Esophagus mucosa (tissue), 1 donor: ENCODE measurements around the gene YIF1A. TPM values are rescaled to one million over a fixed set of nuclear protein-coding genes. Genes with fewer than 3 reads are reported as not detected.

Experiments used
- ATAC-seq: fragments of 200-7000 bp; cut with Tn5 transposase; one replicate; pipeline ENCODE4 v1.9.1; 2020
- total RNA-seq: library from RNA; stranded (reverse); gene quantifications from one replicate; pipeline ENCODE4 v1.2.4, GENCODE V29; 2023
- donor health status: DM: yes; HTN: yes; CAD: no.

The YIF1A gene
- 69.7 TPM for total RNA-seq

GRCh38 chr11:66288671-66289547 is at the start of gene YIF1A:
Gene YIF1A, minus strand, starts transcription at chr11:66289143. Its CDS starts 158 bp downstream, at chr11:66288985.
- ATAC-seq, result peak; percentile 94

DNA sequence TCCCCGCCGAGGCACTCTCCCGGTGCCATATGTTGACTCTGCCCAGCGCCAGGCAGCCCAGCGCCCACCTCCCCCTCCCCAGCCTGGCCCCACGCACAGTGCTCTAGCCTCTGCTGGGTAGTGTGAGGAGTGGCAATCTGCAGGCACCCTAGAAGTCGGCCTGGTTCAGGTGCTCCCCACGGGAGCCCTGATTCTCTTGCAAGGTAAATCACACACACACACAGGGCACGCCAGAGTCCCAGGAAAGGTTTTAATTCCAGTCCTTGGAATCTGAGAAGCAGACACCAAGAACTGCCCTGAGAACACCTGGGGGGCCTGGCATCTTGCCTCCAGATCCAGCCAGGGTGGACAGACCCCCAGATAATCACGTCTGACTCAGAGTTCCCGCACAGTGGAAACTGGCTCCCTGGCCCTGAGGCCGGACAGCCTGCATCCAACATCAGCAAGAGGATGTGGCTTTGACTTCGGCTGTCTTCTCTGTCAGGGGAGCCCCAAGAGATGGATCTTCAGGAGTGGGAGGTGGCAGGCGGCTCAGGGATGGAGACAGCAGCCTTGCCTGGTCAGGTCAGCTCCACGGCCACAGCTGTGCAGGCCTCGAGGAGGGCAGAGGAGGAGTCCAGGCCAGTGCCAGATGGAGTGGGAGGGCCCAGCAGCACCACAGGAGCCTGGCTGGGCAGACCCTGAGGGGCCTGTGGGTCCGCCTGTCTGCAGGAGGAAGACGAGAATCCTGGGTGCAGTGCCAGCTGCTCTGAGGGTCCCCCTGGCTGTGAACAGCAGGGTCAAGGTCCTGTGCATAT is 48.4 kb upstream of the YIF1A start:
- ATAC-seq, result no peak

GRCh38 chr11:66336234-66337102 is 47.5 kb upstream of the YIF1A start, which contains the start of gene RIN1:
Gene RIN1, minus strand, starts transcription at chr11:66336434. Its CDS starts 32 bp downstream, at chr11:66336402.
- peak; percentile 69 for ATAC-seq

- ATAC-seq, result peak; percentile 4
Measured at GRCh38 chr11:66335531-66336233, 46.7 kb upstream of the YIF1A start.

DNA sequence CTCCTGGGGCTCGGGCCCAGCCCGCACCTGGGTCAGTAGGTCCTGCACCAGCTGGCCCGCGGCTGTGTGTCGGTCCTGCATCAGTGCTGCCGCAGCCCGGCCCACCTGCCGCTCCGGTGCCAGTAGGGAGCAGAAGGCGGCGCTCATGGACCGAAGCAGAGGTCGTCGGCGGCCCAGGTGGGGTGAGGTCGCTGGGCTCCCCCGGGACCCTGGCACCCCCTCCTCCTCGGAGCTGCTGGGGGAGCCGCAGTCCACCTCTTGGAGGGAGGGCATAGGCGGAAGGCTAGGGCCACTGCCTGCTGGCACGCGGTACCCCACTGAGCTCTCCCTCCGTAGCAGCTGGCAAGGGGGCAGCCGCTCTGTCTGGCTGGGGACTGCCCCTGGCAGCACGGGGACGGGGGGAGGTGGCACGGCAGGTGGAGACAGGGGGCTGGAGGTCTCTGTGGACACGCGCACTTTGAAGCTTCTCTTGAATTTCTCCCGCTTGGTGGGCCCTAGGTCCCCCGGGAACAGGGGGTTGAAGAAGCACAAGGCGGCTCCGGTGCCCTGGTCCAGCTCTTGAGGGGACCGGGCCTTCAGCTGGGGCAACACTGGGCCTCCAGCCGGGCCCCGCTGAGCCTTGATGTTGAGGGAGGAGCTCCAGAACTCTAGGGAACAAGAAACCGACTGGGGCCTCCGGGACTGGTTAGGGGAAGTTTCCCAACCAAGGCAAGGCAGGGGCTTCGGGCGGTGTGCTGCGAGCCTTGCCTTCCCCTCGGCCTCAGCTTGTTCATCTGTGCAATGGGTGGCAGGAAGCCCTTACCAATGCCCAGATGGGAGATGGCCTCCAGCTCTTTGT is 45.9 kb upstream of the YIF1A start:
- no peak for ATAC-seq

DNA sequence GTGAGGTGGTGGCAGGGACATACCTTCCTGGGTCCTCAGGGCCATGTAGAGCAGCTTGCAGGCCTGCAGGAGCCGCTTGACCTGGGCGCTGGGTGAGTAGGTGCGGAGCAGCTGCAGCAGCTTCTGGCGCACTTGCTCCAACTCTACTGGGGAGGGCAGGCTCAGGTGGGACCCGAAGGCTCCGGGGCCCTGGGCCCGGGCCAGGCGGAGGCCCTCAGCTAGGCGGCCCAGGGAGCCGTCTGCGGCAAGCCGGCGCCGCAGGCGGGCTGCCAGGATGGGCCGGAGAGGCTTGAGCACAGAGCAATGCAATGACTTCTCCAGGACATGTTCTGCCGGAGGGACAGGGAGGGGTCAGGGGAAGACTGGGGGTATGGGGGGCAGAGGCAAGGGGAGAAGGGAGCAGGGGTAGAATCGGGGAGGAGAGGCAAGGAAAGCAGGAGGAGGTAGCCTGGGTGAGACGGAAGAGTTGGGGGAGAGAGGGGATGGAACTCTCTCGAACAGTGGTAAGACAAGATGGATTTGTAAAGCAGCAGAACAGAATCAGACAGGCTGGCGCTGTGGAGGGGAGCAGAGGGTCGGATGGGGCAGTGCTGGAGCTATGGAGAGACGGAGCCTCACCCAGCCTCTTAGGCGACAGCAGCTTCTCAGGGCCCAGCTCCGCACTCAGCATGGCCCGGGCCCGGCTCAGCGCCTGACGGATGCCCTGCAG is 45.1 kb upstream of the YIF1A start:
- no peak for ATAC-seq

GRCh38 chr11:66333220-66333877 is 44.4 kb upstream of the YIF1A start:
- ATAC-seq, result no peak

- ATAC-seq, result no peak
Measured at GRCh38 chr11:66332371-66333219, 43.7 kb upstream of the YIF1A start.

DNA sequence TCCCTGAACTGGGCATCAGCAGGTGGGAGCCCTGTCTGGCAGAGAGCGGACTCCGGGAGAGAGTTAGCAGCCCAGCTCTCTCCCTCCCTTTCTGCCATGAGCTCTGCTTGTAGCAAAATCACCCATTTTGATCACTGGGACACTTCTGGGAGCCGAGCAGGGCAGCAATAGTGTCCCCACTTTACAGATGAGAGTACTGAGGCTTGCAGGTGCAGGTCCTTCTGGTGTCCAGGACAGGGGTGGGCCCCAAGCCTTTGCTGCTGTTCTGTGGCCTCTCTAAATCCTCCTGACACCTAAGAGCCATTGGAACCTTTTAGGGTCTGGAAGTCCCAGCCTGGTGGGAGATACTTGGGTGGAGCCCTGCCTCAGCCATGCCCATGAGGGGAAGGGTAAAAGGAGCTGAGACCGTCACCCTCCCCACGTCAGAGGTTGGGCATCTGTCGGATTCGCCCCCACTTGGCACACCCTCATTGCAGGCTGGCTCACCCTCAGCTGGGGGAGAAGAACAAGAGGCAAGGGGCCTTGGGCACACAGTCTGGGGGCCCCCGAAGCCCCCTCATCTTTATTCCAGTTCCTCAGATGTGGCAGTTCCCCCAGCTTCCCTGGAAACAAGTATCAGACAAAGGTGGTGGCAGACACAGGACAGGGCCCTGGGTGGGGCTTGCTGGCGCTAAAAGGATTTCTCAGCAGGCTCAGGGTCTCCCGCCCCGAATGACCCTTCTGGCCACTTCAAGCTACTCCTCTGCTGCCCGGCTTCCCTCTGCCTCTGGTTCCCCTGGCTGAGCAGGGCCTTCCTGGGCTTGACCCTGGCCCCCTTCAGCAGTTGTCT is 42.8 kb upstream of the YIF1A start:
- no peak for ATAC-seq

DNA sequence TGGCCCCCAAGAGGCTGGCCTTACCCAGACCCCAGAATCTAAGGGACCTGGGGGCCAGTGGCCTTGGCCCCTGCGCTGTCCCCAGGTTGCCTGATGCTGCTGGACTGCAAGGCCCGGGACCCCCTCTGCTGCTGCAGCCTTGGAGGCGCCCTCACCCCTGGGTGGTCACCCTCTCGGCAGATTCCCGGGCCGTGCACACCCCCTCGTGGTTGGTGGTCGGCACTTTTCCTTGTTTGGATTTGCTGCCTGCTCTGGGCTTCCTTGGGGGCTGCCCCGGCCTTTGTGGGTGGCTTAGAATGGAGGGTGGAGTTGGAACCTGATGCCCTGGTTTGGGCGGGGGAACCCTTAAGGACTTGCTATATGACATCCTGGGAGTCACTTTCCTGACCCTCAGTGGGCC is 42.0 kb upstream of the YIF1A start:
- no peak for ATAC-seq

DNA sequence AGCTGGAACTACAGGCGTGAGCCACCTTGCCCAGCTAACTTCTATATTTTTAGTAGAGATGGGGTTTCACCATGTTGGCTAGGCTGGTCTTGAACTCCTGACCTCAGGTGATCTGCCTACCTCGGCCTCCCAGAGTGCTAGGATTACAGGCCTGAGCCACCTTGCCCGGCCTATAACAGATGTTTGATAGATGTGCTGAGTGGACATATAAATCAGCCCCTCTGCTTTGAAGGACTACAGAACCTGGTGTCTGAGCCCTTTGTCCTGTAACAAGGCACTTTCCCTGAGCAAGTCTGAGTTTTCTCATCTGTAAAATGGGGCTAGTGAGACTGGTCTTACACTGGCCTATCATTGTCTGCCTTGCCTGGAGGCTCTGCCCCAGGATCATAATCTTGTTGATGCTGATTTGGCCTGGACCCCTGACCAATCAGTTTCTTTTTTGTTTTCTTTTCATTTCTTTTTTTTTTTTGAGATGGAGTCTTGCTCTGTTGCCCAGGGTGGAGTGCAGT is 40.3 kb upstream of the YIF1A start:
- no peak for ATAC-seq

DNA sequence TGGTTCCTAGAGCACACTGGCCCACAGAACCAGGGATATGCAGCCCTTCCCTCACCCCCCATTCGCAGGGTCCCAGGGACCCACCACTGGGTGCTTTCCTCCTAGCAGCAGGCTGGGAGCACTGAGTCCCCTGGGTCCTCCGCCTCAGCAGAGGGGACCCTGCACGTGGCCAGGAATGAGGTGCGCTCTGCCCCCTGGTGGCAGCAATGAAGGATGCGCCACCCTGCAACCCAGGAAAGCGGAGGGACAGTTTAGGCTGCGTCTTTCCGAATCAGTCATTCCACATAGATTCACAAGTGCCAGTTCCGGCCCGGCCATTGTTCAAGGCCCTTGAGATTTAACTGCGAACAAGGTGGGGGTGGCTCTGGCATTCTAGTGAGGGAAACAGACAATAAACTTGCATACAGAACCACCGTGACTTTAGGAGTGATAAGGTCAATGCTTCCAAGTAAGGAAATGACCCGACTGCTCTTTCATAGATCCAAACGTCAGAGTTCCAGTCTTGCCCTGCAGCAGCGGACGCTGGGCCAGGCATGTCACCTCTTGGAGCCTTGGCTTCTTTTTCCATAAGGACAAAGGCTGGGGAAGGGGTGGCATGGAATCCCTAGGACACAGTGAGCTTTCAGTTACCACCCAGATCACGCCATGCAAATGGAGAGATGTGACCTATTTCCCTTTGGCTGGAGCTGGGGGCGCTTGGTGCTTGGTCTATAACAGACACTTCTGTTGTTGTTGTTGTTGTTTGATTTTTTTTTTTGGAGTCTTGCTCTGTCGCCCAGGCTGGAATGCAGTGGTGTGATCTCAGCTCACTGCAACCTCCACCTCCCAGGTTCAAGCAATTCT is 39.6 kb upstream of the YIF1A start:
- peak; percentile 69 for ATAC-seq

DNA sequence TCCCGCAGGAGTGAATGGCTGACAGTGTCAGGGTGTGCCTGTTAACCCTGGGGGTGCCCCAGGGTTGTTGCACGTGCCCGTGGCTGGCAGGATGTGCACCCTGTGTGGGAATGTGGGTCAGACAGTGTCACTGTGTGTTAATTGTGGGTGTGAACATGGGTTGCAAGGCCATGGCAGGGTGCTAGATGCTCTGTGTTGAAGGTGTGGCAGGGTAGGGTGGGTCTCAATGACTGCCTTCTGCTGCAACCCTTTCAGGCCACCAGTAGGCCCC is 39.0 kb upstream of the YIF1A start:
- peak; percentile 27 for ATAC-seq

DNA sequence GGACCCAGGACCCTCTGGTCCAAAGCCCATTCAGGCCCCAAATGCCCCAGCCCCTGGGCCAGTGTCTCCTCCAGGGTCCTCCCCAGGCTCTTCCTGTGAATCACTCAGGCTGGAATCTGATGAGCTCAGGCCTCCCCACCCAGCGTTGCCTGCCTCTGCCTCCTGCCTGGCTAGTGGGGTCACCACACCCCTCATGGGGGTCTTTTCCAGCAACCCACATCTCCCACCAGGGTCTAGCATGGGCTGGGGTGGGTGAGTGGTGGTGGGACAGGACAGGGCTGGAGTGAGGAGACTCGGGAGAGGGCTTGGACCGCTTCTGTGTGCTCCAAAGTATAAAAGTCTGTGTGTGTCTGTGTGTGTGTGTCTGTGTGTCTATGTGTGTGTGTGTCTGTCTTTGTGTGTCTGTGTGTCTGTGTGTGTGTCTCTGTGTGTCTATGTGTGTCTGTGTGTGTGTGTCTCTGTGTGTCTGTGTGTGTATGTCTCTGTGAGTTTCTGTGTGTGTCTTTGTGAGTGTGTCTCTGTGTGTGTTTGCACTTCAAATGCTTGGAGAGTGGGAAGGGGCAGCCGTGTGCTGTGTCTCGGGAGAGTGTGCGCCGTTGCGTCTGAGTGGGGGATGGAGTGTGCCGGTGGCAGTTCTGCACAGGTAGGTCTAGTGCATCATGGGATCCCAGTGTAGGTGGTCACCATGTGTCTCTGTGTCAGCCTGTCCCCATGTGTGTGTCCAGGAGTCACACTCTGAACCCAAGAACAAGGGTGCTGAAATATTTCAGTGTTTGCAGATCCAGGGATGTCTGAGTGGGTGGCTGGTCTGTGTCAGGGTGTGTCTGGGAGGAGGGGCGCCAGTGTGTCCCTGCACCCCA is 38.5 kb upstream of the YIF1A start:
- no peak for ATAC-seq

- ATAC-seq, result peak; percentile 1
Measured at GRCh38 chr11:66326261-66327111, 37.5 kb upstream of the YIF1A start.
